HepG2 (cell line): ENCODE measurements around the gene MYO9A. TPM values are rescaled to one million over a fixed set of nuclear protein-coding genes. Genes with fewer than 3 reads are reported as not detected.

Experiments
- ATF7 ChIP-seq, 2 experiments: fragments of 450-650 bp in 1 of 2; sonication (generic) in 1 of 2; formaldehyde crosslinking in 1 of 2; IDR thresholded peaks; 2 replicates each; pipeline versions ENCODE4 v1.4.0 to v1.6.1; 2016 to 2020; ENCODE audit warnings: antibody characterized with exemption in 1 of 2, mild to moderate bottlenecking in 1 of 2, missing genetic modification reagents in 1 of 2
- ETV6 ChIP-seq: sonication (generic); formaldehyde crosslinking; conservative IDR thresholded peaks from 2 replicates; pipeline ENCODE4 v1.4.0; 2020; ENCODE audit warnings: missing genetic modification reagents
- HMGA1 ChIP-seq: sonication (generic); formaldehyde crosslinking; conservative IDR thresholded peaks from 2 replicates; pipeline ENCODE4 v1.4.0; 2020; ENCODE audit warnings: missing genetic modification reagents
- HMGXB3 ChIP-seq: sonication (generic); formaldehyde crosslinking; IDR thresholded peaks from 2 replicates; pipeline ENCODE4 v1.4.0; 2020; ENCODE audit warnings: missing genetic modification reagents, borderline replicate concordance
- MIXL1 ChIP-seq: IDR thresholded peaks from 2 replicates; pipeline ENCODE4 v1.6.1; 2016
- NBN ChIP-seq: fragments of 450-650 bp; conservative IDR thresholded peaks from 2 replicates; pipeline ENCODE4 v1.6.1; 2017
- PHB2 ChIP-seq: fragments of 450-650 bp; IDR thresholded peaks from 2 replicates; pipeline ENCODE4 v1.6.1; 2018; ENCODE audit not compliant: partially characterized antibody
- PREB ChIP-seq: sonication (generic); formaldehyde crosslinking; IDR thresholded peaks from 2 replicates; pipeline ENCODE4 v1.4.0; 2020; ENCODE audit warnings: missing genetic modification reagents
- SALL1 ChIP-seq: sonication (generic); formaldehyde crosslinking; IDR thresholded peaks from 2 replicates; pipeline ENCODE4 v1.8.0; 2022; ENCODE audit warnings: mild to moderate bottlenecking, missing genetic modification reagents
- SOX6 ChIP-seq, 2 experiments: fragments of 450-650 bp in 1 of 2; sonication (generic) in 1 of 2; formaldehyde crosslinking in 1 of 2; IDR thresholded peaks; 2 replicates each; pipeline versions ENCODE4 v1.4.0 to v1.6.1; 2017 to 2020; ENCODE audit warnings: antibody characterized with exemption in 1 of 2, mild to moderate bottlenecking in 1 of 2, missing genetic modification reagents in 1 of 2
- TCF12 ChIP-seq, 2 experiments: fragments of 450-650 bp in 1 of 2; sonication (generic) in 1 of 2; formaldehyde crosslinking in 1 of 2; IDR thresholded peaks; 2 replicates each; pipeline versions ENCODE4 v1.6.1 to v1.8.0; 2017 to 2022; ENCODE audit warnings: antibody characterized with exemption in 1 of 2, mild to moderate bottlenecking in 1 of 2, missing genetic modification reagents in 1 of 2, moderate library complexity in 1 of 2
- TGIF2 ChIP-seq: IDR thresholded peaks from 2 replicates; pipeline ENCODE4 v1.6.1; 2016; ENCODE audit warnings: control low read depth, missing compliant biosample characterization
- ZNF292 ChIP-seq: sonication (generic); formaldehyde crosslinking; IDR thresholded peaks from 2 replicates; pipeline ENCODE4 v1.8.1; 2022; ENCODE audit warnings: mild to moderate bottlenecking, low read depth, missing genetic modification reagents, borderline replicate concordance
- ZNF451 ChIP-seq: sonication (generic); formaldehyde crosslinking; IDR thresholded peaks from 2 replicates; pipeline ENCODE4 v1.5.0; 2020; ENCODE audit warnings: mild to moderate bottlenecking, missing genetic modification reagents
- ZNF510 ChIP-seq: sonication (generic); formaldehyde crosslinking; IDR thresholded peaks from 2 replicates; pipeline ENCODE4 v1.4.0; 2020; ENCODE audit warnings: low read depth, mild to moderate bottlenecking, missing genetic modification reagents
- ZNF567 ChIP-seq: sonication (generic); formaldehyde crosslinking; IDR thresholded peaks from 2 replicates; pipeline ENCODE4 v1.8.1; 2023; ENCODE audit warnings: mild to moderate bottlenecking, missing genetic modification reagents, borderline replicate concordance
- ZNF619 ChIP-seq: sonication (generic); formaldehyde crosslinking; IDR thresholded peaks from 2 replicates; pipeline ENCODE4 v1.4.0; 2020; ENCODE audit warnings: mild to moderate bottlenecking, missing genetic modification reagents
- ZNF691 ChIP-seq: sonication (generic); formaldehyde crosslinking; IDR thresholded peaks from 2 replicates; pipeline ENCODE4 v1.4.0; 2020; ENCODE audit warnings: missing genetic modification reagents, low read depth, mild to moderate bottlenecking, borderline replicate concordance
- ZNF766 ChIP-seq: sonication (generic); formaldehyde crosslinking; IDR thresholded peaks from 2 replicates; pipeline ENCODE4 v1.5.0; 2020; ENCODE audit warnings: missing genetic modification reagents, borderline replicate concordance
- ZNF770 ChIP-seq: sonication (generic); formaldehyde crosslinking; IDR thresholded peaks from 2 replicates; pipeline ENCODE4 v1.5.0; 2020; ENCODE audit warnings: mild to moderate bottlenecking, missing genetic modification reagents
- polyA plus RNA-seq, 8 experiments: library from polyadenylated mRNA; depleted of rRNA in 3 of 8; stranded (reverse) in 7 of 8; unstranded in 1 of 8; fragments of >200 nt; fragmentation: Illumina TruSeq in 4 of 8; extraction: Trizol in 4 of 8; gene quantifications; 2 replicates each; pipeline versions ENCODE4 v1.2.1 to v1.2.3, GENCODE V29; 2011 to 2016; ENCODE audit warnings: low read depth in 4 of 8, missing spikeins in 1 of 8, mixed read lengths in 1 of 8; ENCODE audit not compliant: insufficient read depth in 1 of 8
- total RNA-seq, 5 experiments: library from RNA; depleted of rRNA; stranded (reverse); fragments of >200 nt; fragmentation: Illumina TruSeq; extraction: Trizol; gene quantifications; 2 replicates each; pipeline ENCODE4 v1.2.3, GENCODE V29; 2016; ENCODE audit warnings: low read depth in 1 of 5

MYO9A gene
- total and polyA plus RNA-seq, 2 of the 13 experiments (the other 11 are each of a cell fraction or from before 2014, with no cell fraction given): 4.8 to 15.3 TPM

- TF ChIP-seq ZNF691 (CRISPR knock-in tag) (0 out of 2 replicates have a peak, but pooled peaks have one; percentile 46), TCF12 (IDR thresholded peaks at IDR 0.05) (no peak), TCF12 (CRISPR knock-in tag; IDR thresholded peaks at IDR 0.05) (no peak), SALL1 (CRISPR knock-in tag) (0 out of 2 replicates have a peak, but pooled peaks have one; percentile 24), ZNF766 (CRISPR knock-in tag) (no peak), ETV6 (CRISPR knock-in tag) (no peak), SOX6 (IDR thresholded peaks at IDR 0.05) (no peak), SOX6 (CRISPR knock-in tag; IDR thresholded peaks at IDR 0.05) (no peak), HMGXB3 (CRISPR knock-in tag) (no peak), ZNF451 (CRISPR knock-in tag) (no peak), ZNF567 (no peak), ZNF770 (peak; percentile 34; the same call in 1 of the 2 replicates), MIXL1 (CRISPR knock-in tag) (no peak), ATF7 (IDR thresholded peaks at IDR 0.05) (no peak), ATF7 (CRISPR knock-in tag; IDR thresholded peaks at IDR 0.05) (no peak), TGIF2 (CRISPR knock-in tag) (no peak), NBN (no peak), ZNF619 (CRISPR knock-in tag) (no peak), ZNF510 (CRISPR knock-in tag) (no peak), PREB (CRISPR knock-in tag) (no peak), HMGA1 (no peak), PHB2 (no peak), ZNF292 (CRISPR knock-in tag) (peak; percentile 38; the same call in 1 of the 2 replicates)
Measured at GRCh38 chr15:72155635-72156616, 38.0 kb upstream of the MYO9A start (continued).
